Measurements from ENCODE around the gene ACTMAP.
"Not testable (repeated sequence)": the region's sequence is repeated elsewhere in the genome, so short reads cannot be mapped to it uniquely, and the experiment has no call there.

The ACTMAP gene

GRCh38 chr19:40750058-40750873 lies at the start of gene ACTMAP:
Gene ACTMAP, minus strand, starts transcription at chr19:40750477. Its CDS starts 674 bp downstream, at chr19:40749803.
- DNase-seq (ENCODE audit: low read depth in 2 of 2): peak; percentile 99 to 100

GRCh38 chr19:40799558-40800338 lies 49.5 kb upstream of the ACTMAP start:
- DNase-seq (ENCODE audit: low read depth in 2 of 2): no peak

GRCh38 chr19:40798683-40799557 lies 48.6 kb upstream of the ACTMAP start, which contains the start of gene EGLN2:
Gene EGLN2, plus strand, starts transcription at chr19:40799191. Its CDS starts 1,382 bp downstream, at chr19:40800573.
- DNase-seq (ENCODE audit: low read depth in 2 of 2): peak; percentile 100

GRCh38 chr19:40797963-40798682 lies 47.8 kb upstream of the ACTMAP start:
- peak in 1 of 2 experiments; percentile 47 for DNase-seq (ENCODE audit: low read depth in 2 of 2)

DNA sequence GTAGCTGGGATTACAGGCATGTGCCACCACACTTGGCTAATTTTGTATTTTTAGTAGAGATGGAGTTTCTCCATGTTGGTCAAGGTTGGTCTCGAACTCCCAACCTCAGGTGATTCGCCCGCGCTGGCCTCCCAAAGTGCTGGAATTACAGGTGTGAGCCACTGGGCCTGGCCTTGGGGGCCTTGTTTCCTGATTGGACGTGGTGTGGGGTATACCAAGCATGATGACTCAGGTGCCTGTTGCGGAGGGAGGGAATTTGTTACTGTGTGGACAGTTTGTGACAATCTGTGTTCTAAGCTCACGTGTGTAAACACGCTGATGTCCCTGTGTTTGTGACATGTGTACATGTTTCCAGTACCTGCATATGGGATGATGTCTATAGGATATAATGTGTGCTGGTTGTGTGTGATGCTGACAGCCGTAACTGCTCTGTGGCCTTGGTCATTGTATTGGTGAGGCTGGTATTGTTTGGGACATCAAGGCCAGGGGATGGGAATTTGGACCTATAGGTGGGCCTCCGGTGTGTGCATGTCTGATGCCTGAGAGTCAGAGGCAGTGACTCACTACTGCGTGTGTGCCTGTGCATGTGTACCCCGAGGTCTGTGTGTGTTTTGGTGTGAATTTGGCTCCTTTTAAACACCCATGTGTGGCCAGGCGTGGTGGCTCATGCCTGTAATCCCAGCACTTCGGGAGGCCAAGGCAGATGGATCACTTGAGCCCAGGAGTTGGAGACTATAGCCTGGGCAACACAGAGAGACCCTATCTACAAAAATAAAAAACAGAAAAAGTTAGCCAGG lies 47.1 kb upstream of the ACTMAP start:
- DNase-seq (ENCODE audit: low read depth in 2 of 2): no peak

- no peak for DNase-seq (ENCODE audit: low read depth in 2 of 2)
Measured at GRCh38 chr19:40791996-40792395, 41.7 kb upstream of the ACTMAP start.

DNA sequence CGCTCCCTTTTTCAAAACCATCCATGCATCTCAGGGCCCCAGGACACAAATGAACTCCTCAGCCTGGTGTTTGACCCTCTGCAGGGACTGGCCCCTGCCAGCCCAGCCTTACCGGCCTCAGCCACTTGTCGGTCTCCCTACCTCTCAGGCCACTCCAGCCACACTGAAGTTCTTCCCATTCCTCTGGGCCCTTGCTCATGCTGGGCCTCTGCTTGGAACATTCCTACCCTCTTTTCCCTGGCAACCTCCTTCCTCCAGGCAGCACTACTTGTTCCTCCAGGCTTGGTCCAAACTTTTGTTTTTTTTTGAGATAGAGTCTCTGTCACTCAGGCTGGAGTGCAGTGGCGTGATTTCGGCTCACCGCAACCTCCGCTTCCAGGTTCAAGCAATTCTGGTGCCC lies 41.1 kb upstream of the ACTMAP start:
- no peak for DNase-seq (ENCODE audit: low read depth in 2 of 2)

GRCh38 chr19:40786060-40787037 lies 36.1 kb upstream of the ACTMAP start:
- no peak for DNase-seq (ENCODE audit: low read depth in 2 of 2)

- DNase-seq (ENCODE audit: low read depth in 2 of 2): no peak
Measured at GRCh38 chr19:40785526-40785925, 35.2 kb upstream of the ACTMAP start.

DNA sequence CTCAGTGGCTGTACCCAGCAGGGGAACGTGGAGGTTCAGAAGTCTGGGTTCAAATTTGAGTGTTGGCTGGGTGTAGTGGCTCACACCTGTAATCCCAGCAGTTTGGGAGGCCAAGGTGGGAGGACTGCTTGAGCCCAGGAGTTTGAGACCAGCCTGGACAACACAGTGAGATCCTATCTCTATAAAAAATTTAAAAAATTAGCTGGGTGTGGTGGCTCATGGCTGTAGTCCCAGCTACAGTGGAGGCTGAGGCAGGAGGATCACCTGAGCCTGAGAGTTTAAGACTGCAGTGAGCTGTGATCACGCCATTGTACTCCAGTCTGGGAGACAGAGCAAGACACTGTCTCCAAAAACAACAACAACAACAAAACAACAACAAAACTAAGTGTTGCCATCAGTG lies 33.9 kb upstream of the ACTMAP start:
- DNase-seq (ENCODE audit: low read depth in 2 of 2): not testable (repeated sequence)

DNA sequence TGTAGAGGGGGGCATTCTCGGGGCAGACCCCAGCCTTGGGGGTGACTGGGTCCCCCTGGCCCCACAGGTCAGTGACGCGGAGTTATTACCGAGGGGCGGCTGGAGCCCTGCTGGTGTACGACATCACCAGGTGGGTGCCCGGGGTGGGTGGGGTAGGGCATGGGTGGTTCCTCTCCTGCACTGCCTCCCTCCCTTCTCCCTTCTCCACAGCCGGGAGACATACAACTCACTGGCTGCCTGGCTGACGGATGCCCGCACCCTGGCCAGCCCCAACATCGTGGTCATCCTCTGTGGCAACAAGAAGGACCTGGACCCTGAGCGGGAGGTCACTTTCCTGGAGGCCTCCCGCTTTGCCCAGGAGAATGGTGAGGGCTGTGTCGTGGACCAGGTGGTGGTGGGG lies 33.4 kb upstream of the ACTMAP start:
- no peak for DNase-seq (ENCODE audit: low read depth in 2 of 2)

DNA sequence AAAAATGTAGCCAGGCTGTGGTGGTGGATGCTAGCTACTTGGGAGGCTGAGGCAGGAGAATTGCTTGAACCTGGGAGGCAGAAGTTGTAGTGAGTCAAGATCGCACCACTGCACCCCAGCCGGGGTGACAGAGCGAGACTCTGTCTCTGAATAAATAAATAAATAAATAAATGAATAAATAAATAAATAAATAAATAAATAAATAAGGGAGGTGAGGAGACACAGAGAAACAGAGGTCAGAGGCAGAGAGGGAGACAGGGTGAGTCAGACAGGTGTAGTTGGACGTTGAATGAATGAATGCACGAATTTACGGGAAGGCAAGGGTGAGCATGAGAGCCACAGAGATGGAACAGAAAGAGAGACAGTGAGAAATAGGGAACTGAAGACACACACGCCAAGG lies 30.9 kb upstream of the ACTMAP start:
- no peak for DNase-seq (ENCODE audit: low read depth in 2 of 2)

DNA sequence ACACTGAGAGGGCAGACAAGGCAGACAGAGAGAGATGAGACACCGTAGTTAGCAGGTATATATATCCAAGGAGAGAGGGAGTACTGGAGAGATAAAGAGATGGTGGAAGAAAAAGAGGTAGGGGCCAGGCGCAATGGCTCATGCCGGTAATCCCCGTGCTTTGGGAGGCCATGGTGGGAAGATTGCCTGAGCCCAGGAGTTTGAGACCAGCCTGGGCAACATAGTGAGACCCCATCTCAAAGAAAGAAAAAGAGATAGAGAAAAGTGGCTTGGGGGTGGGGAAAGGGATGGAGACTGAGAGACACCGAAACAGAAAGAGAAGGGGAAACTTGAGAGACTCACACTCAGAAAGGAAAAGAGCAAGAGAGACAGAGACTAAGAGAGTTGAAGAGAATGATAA lies 30.3 kb upstream of the ACTMAP start:
- no peak for DNase-seq (ENCODE audit: low read depth in 2 of 2)

DNA sequence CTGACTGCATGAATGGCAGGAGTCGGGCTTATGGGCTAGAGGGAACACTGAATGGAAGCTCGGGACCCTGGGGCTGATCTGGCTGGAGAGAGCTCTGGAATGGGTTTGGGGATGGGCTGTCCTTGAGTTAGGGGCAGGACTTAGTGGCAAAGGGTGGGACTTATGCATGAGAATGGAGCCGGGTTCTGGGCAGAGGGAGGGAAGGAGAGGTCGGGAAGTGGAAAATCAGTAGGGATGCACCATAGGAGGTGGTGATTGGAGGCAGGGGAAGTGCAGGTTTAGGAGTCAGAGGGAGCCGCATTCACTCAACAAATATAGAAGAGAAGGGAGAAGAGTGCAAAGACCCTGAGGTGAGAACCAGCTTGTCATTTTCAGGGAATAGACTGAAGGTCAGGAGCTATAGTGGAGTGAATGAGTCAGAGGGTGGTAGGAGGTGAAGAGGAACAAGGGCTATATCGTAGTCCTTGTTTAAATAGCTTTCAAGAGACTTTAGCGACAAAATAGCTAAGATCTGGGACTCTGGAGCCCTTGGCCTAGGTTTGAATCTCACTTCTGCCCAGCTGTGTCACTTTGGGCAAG lies 28.5 kb upstream of the ACTMAP start:
- DNase-seq (ENCODE audit: low read depth in 2 of 2): no peak

- peak; percentile 98 to 100 for DNase-seq (ENCODE audit: low read depth in 2 of 2)
Measured at GRCh38 chr19:40777937-40778705, 27.8 kb upstream of the ACTMAP start, which contains the start of gene RAB4B. Gene RAB4B, plus strand, starts transcription at chr19:40778247. Its CDS starts 129 bp downstream, at chr19:40778376.

GRCh38 chr19:40777645-40777936 lies 27.3 kb upstream of the ACTMAP start:
- no peak for DNase-seq (ENCODE audit: low read depth in 2 of 2)

- peak; percentile 71 to 88 for DNase-seq (ENCODE audit: low read depth in 2 of 2)
Measured at GRCh38 chr19:40776932-40777644, 26.8 kb upstream of the ACTMAP start.
